ENCODE results near the gene TTLL9.

Gene TTLL9

DNA sequence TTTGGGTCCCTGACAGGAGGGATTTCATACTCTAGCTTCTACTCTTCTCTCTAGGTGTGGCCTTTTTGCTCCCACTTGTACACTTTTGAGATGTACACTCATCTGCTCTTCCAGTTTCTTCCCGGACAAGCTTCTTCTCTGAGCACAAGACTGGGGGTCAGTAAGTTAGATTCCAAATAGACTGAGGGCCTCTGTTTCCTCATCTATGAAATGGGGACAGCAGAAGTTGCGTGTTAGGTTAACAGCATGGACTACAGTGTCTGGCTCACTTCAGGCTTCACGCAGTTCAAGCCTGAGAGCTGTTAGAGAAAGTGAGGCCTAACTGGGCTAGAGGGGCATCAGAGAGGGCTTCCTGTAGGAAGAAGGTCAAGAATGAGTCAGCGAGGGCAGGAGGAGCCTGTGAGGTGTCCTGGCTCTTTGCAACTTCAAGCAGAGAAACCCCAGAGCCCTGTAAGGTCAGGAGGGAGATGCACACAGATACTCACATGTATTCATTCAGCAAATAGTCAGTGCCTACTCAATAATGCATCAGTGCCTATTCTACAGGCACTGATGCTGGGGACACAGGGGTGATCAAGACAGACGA lies 118.1 kb downstream of the TTLL9 start:
- DNase-seq, result no peak

DNA sequence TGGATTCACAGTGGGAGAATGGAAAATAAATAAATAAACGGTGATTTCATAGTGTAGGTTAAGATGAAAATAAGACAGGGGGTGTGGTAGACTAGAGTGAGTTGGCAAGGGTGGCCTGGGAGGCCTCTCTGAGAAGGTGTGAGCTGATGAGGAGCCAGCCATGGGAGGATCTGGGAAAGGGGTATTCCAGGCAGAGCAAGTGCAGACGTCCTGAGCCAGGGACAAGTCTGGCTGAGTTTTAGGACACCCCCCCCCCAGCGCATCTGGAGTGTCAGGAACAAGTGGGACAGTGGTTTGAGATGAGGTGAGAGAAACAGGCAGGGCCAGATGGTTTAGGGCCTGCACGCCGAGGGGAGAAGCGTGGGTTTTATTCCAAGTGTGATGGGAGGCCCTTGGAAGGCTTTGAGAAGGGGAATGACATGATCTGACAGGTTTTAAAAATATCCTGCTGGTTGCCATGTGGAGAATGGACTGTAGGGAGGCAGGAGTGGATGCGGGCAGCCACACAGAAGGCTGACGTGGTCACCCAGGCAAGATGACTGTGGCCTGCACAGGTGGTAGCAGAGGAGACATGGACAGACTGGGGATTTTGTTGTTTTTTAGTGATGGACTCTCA lies 118.7 kb downstream of the TTLL9 start:
- no peak for DNase-seq

DNA sequence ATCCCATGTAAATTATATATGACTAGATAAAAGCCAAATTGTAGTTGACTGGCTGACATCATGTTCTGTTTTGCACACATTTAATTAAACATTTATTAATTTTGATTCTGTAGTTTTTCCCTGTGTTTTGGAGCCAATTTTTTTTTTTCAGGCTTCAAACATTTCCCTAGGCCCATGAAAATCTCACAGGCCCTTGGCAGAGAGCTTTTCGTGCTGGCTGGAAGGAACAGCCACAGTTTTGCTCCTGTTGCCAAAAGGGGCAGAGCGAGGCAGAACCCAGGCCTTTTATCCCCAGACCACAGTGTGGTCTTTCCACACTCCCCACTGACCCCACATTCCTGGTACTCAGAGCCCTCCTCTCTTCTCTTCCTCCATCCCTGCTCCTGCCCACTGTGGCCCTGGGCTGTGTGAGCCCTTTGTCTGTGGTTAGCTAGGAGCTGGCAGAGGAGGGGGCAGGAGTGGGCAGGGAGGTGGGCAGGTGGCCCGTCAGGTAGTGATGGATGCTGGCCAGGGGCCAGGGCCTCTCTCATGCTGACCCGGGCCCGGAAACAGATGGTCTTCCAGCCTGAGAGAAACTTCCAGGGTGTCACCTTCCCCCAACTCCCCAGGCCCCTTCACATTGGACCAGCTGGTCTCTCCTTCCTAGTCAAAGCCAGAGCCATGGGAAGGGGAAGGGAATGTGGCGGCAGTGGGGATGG lies 120.4 kb downstream of the TTLL9 start:
- no peak for DNase-seq

DNA sequence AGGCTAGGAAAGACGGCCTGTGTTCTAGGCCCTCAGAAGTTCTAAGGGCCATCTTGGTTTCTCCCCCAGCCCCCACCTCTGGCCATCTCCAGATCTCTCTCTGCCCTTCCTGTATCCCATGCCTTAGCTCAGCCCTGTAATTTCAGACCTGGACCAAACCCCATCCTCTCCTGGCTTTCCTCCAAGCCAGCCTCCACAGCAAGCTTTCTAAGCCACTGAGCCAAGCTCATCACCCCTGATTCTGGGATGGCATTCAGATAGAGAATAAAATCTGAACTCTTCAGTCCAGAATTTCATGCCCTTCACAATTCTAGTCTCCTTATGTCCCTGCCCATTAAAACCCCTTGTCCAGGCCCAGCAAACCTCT lies 120.9 kb downstream of the TTLL9 start:
- no peak for DNase-seq

DNA sequence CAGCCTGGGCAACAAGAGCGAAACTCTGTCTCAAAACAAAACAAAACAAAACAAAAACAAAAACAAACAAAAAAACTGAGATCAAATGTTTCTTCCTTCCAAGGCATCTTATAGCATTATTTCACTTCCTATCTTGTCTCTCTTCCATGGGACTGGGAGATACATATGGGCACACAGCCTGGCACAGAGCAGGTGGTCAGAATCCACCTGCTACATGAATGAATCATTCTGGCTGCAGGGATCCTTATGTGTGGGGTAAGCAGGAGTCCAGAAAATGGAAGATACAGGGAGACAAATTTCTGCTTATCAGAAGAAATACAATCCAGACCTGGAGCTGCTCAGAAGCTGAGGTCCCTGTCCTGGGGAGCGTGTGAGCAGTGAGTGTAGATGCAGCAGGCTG lies 121.7 kb downstream of the TTLL9 start:
- no peak for DNase-seq

Data from activated naive CD4-positive, alpha-beta T cell treated with anti-CD3 and anti-CD28 coated beads, Interleukin-2, amount 50 U/mL, for 16 hours (primary cell).